GM12872 (cell line): Measurements from ENCODE around the gene PSMG1.

ENCODE experiments used
- CTCF ChIP-seq: IDR thresholded peaks from 3 replicates; pipeline ENCODE4 v1.5.1; 2011; ENCODE audit warnings: low read depth, mild to moderate bottlenecking, low read length, moderate library complexity; ENCODE audit not compliant: insufficient read depth

PSMG1 gene

GRCh38 chr21:39150877-39151276 lies 32.4 kb downstream of the PSMG1 start:
- no peak for TF ChIP-seq CTCF

DNA sequence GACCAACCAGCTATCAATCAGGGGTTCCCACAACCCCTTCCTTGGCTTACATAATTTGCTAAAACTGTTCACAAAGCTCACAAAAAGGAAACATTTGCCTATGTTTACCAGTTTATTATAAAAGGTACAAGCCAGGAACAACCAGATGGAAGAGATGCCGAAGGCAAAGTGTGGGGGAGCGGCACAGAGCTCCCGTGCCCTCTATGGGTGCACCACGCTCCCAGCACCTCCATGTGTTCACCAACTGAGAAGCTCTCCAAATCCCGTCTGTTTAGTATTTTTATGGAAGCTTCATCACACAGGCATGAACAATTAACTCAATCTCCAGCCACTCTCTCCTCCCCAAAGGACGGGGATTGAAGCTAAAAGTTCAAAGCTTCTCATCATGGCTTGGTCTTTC lies 32.9 kb downstream of the PSMG1 start:
- no peak for TF ChIP-seq CTCF

GRCh38 chr21:39149882-39150281 lies 33.4 kb downstream of the PSMG1 start:
- no peak for TF ChIP-seq CTCF

GRCh38 chr21:39148975-39149374 lies 34.3 kb downstream of the PSMG1 start:
- TF ChIP-seq CTCF = no peak

GRCh38 chr21:39144191-39144590 lies 39.1 kb downstream of the PSMG1 start:
- no peak for TF ChIP-seq CTCF

- TF ChIP-seq CTCF = no peak
Observed at GRCh38 chr21:39142972-39143371, 40.3 kb downstream of the PSMG1 start.

- no peak for TF ChIP-seq CTCF
Observed at GRCh38 chr21:39141502-39141901, 41.7 kb downstream of the PSMG1 start.
